OCI-LY1 (cell line): ENCODE measurements around the gene ITGA5.

Experiments
- H2AFZ ChIP-seq: fragments of 200-600 bp; sonication (generic), shearing (Covaris generic); 2 replicates; pipeline ENCODE4 v1.6.0; 2014; ENCODE audit warnings: antibody characterized with exemption, mild to moderate bottlenecking, low read length
- H3F3A ChIP-seq: fragments of 200-600 bp; sonication (generic), shearing (Covaris generic); 2 replicates; pipeline ENCODE4 v1.6.0; 2014; ENCODE audit warnings: mild to moderate bottlenecking, antibody characterized with exemption, low read length, moderate library complexity; ENCODE audit not compliant: insufficient read depth
- H3K27ac ChIP-seq: fragments of 200-600 bp; sonication (generic); 2 replicates; pipeline ENCODE4 v1.5.1; 2014; ENCODE audit warnings: low read length, mixed run types, mild to moderate bottlenecking, low read depth; ENCODE audit not compliant: poor library complexity, severe bottlenecking
- H3K27me3 ChIP-seq: fragments of 200-600 bp; sonication (generic); 2 replicates; pipeline ENCODE4 v1.6.0; 2014; ENCODE audit warnings: antibody characterized with exemption, mild to moderate bottlenecking, low read length, moderate library complexity; ENCODE audit not compliant: insufficient read depth
- H3K36me3 ChIP-seq: fragments of 200-600 bp; sonication (generic); 2 replicates; pipeline ENCODE4 v1.6.1; 2014; ENCODE audit warnings: mild to moderate bottlenecking, antibody characterized with exemption, low read length, moderate library complexity, mixed read lengths; ENCODE audit not compliant: insufficient read depth
- H3K4me1 ChIP-seq: fragments of 200-600 bp; sonication (generic); 2 replicates; pipeline ENCODE4 v1.5.1; 2014; ENCODE audit warnings: mild to moderate bottlenecking, low read length, moderate library complexity; ENCODE audit not compliant: insufficient read depth, severe bottlenecking
- H3K4me2 ChIP-seq: fragments of 200-600 bp; sonication (generic), shearing (Covaris generic); 2 replicates; pipeline ENCODE4 v1.6.1; 2014; ENCODE audit warnings: low read length
- H3K4me3 ChIP-seq: fragments of 200-600 bp; sonication (generic); 2 replicates; pipeline ENCODE4 v1.5.1; 2014; ENCODE audit warnings: low read length, low read depth, mild to moderate bottlenecking, mixed read lengths; ENCODE audit not compliant: poor library complexity, severe bottlenecking
- H3K79me2 ChIP-seq: fragments of 200-600 bp; shearing (Covaris generic); 2 replicates; pipeline ENCODE4 v1.6.1; 2016; ENCODE audit warnings: mixed run types, low read length, mixed read lengths; ENCODE audit not compliant: insufficient read depth
- H3K9ac ChIP-seq: fragments of 200-600 bp; sonication (generic), shearing (Covaris generic); 2 replicates; pipeline ENCODE4 v1.6.1; 2014; ENCODE audit warnings: mild to moderate bottlenecking, low read length, mixed read lengths
- H3K9me2 ChIP-seq: fragments of 200-600 bp; sonication (generic), shearing (Covaris generic); 2 replicates; pipeline ENCODE4 v1.6.1; 2014; ENCODE audit warnings: low read depth, mild to moderate bottlenecking, low read length, mixed read lengths
- H3K9me3 ChIP-seq: fragments of 200-600 bp; shearing (Covaris generic); 2 replicates; pipeline ENCODE4 v1.6.1; 2014; ENCODE audit warnings: low read length, mixed read lengths
- H4K20me1 ChIP-seq: fragments of 200-600 bp; sonication (generic), shearing (Covaris generic); 2 replicates; pipeline ENCODE4 v1.6.0; 2016; ENCODE audit warnings: mild to moderate bottlenecking, low read length; ENCODE audit not compliant: insufficient read depth
- CTCF ChIP-seq: fragments of 200-600 bp; sonication (generic), shearing (Covaris generic); IDR thresholded peaks from 2 replicates; pipeline ENCODE4 v1.5.1; 2017; ENCODE audit warnings: mild to moderate bottlenecking, antibody characterized with exemption, low read length, moderate library complexity, mixed read lengths
- EZH2 ChIP-seq: fragments of 200-600 bp; sonication (generic), shearing (Covaris generic); IDR thresholded peaks from 2 replicates; pipeline ENCODE4 v1.8.0; 2017; ENCODE audit warnings: borderline replicate concordance, mixed run types, mild to moderate bottlenecking, antibody characterized with exemption, low read length, moderate library complexity, mixed read lengths

ITGA5 gene

GRCh38 chr12:54427106-54427505, 8.0 kb upstream of the ITGA5 start:
- H3F3A ChIP-seq: no peaks in the 10 kb centered on the region
- no peak overlapping the region for H3K4me2 ChIP-seq
- no peaks in the 10 kb centered on the region for H3K9me3 ChIP-seq
- no peak for TF ChIP-seq CTCF
- no peak for TF ChIP-seq EZH2
- no peaks in the 10 kb centered on the region for H3K79me2 ChIP-seq
- no peaks in the 10 kb centered on the region for H3K9me2 ChIP-seq
- H3K36me3 ChIP-seq: no peaks in the 10 kb centered on the region
- H3K27ac ChIP-seq: no peak overlapping the region
- H3K4me3 ChIP-seq: no peak overlapping the region
- no peak overlapping the region for H3K9ac ChIP-seq
- H3K4me1 ChIP-seq: no peaks in the 10 kb centered on the region
- H4K20me1 ChIP-seq: no peaks in the 10 kb centered on the region
- H3K27me3 ChIP-seq: peaks cover 17% of the 10 kb centered on the region; the same call in 1 of the 2 replicates
- H2AFZ ChIP-seq: no peak overlapping the region

- Histone ChIP-seq H4K20me1 (no peaks in the 10 kb centered on the region), H3K27me3 (peaks cover 17% of the 10 kb centered on the region; the same call in 1 of the 2 replicates), H3K4me1 (no peaks in the 10 kb centered on the region), H3F3A (no peaks in the 10 kb centered on the region), H3K4me3 (no peak overlapping the region), H3K9me3 (no peaks in the 10 kb centered on the region), H2AFZ (no peak overlapping the region), H3K9me2 (no peaks in the 10 kb centered on the region), H3K79me2 (no peaks in the 10 kb centered on the region), H3K27ac (no peak overlapping the region), H3K4me2 (no peak overlapping the region), H3K9ac (no peak overlapping the region), H3K36me3 (no peaks in the 10 kb centered on the region)
- no peak for TF ChIP-seq EZH2
- TF ChIP-seq CTCF: no peak
Observed at GRCh38 chr12:54426690-54427089, 7.6 kb upstream of the ITGA5 start.

GRCh38 chr12:54425702-54426101, 6.6 kb upstream of the ITGA5 start:
- Histone ChIP-seq H4K20me1 (no peaks in the 10 kb centered on the region), H3K4me1 (no peaks in the 10 kb centered on the region), H2AFZ (no peak overlapping the region), H3K79me2 (no peaks in the 10 kb centered on the region), H3K4me2 (no peak overlapping the region), H3K9ac (no peak overlapping the region), H3K9me2 (no peaks in the 10 kb centered on the region), H3K4me3 (no peak overlapping the region), H3K36me3 (no peaks in the 10 kb centered on the region), H3K27ac (no peak overlapping the region), H3K27me3 (peaks cover 21% of the 10 kb centered on the region; the same call in 1 of the 2 replicates), H3F3A (no peaks in the 10 kb centered on the region), H3K9me3 (no peaks in the 10 kb centered on the region)
- TF ChIP-seq EZH2 (no peak), CTCF (no peak)
